CD4-positive, alpha-beta T cell treated with Interleukin-6 at 100 ng/mL for 8 hours (primary cell): ENCODE measurements around the gene SDHAF1.
A peak's percentile ranks its signal among the peaks of the same experiment; 100 is the strongest.
"Not testable (repeated sequence)": the region's sequence is repeated elsewhere in the genome, so short reads cannot be mapped to it uniquely, and the experiment has no call there.

Experiments used
- DNase-seq: peaks from one replicate; pipeline ENCODE4 v3.0.0-alpha.2; 2020; ENCODE audit warnings: mixed read lengths, low spot score

SDHAF1 gene

DNA sequence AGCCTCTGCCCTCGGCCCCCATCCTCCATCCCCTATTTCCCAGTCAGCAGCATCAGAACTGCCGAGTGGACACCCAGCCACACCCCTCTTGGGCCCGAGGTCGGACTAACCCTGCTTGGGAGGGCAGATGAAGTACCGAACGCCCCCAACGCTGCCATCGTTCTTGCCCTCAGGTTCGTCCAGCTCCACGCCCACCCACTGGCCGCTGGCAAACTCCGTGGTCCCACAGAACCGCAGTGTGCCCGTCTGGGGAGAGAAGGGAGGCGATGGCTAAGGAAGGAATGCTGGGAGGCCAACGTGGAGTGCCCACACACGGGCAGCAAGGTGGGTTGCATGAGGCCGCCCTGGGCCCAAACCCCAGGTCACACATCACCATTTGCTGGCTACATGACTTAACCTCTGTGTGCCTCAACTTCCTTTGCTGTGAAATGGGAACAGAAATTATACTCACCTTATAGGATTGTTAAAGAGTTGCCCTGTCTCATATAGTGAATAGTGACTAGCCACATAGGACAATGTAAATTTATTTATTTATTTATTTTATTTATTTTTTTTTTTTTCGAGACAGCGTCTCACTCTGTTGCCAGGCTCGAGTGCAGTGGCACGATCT is 24.2 kb downstream of the SDHAF1 start:
- no peak for DNase-seq

DNA sequence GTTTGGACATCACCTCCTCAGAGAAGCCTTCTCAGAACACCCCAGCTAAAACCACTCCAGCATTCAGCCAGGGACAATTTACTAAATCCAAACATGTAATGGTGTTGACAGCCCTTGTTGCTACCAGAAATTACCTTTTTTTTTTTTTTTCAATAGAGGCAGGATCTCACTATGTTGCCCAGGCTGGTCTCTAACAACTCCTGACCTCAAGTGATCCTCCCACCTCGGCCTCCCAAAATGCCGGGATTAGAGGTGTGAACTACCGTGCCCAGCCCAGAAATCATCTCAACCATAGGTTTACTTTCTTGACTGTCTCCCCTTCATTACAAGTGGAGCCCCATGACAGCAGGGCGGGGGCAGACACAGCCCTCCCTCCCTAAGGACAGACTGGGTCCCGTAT is 28.4 kb downstream of the SDHAF1 start:
- DNase-seq = no peak

GRCh38 chr19:36025541-36025940 is 30.6 kb downstream of the SDHAF1 start:
- DNase-seq = no peak

DNA sequence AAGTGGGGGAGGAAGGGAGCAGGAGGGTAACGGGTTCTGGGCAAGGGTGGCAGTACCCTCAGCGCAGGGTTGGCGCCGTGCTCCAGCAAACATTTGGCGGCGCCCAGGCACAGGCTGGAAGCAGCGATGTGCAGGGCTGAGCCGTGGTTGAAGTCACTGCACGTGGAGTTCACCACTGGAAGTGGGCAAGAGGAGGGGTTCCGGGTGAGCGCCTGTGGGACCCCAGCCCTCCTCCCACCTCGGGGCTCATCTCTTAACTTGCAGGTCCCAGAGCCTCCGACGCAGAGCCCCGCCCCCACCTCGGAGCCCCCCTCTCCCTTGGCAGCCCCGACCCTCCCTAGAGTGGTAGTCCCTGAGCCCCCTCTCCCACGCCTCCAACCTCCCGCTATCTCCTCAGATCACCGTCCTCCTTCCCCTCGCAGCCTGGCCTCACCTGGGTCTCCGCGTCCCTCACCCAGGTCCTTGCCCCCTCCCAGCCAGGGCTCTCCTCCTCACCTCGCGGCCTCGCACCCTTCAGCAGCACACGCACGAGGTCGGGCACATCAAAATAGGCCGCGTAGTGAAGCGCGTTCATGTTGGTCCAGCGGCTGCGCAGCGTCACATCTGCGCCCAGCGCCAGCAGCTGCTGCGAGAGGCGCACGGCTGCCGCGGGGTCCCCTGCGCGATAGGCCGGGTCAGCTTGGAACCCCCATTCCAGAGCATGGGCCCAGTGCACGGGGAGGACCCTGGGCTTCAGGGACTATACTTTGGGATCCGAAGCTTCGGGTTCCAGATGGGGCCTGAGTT is 31.3 kb downstream of the SDHAF1 start:
- DNase-seq = no peak

- DNase-seq = no peak
These were observed 32.7 kb downstream of the SDHAF1 start for GRCh38 chr19:36027696-36028095.

GRCh38 chr19:36028313-36029041 is 33.5 kb downstream of the SDHAF1 start:
- DNase-seq = no peak

GRCh38 chr19:36030264-36031148 is 35.5 kb downstream of the SDHAF1 start:
- DNase-seq = no peak

DNA sequence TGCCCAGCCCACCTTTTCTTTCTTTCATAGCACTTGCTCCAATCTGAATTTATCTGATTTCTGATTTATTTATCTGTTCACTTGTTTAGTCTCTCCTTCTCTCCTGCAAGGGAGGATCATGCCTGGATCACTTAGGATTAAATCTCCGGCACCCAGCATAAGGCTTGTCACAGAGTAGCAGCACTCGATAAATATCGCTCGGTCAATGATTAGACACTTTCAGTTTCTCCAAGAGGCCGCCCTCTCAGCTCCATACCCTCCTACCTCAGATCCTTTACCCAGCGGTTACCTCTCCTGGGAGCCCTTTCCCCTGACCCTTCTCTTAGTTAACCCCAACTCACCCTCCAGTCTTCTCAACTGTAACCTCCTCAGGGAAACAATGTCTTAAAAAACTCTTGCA is 36.3 kb downstream of the SDHAF1 start:
- no peak for DNase-seq

- DNase-seq = peak; percentile 18
These were observed 37.5 kb downstream of the SDHAF1 start, which contains the start of gene CLIP3 for GRCh38 chr19:36032251-36033104. TSS of gene CLIP3 (minus strand) at chr19:36032873. CDS start at chr19:36032357, 516 bp downstream.

- DNase-seq = no peak
These were observed 45.5 kb downstream of the SDHAF1 start for GRCh38 chr19:36040495-36040894.

DNA sequence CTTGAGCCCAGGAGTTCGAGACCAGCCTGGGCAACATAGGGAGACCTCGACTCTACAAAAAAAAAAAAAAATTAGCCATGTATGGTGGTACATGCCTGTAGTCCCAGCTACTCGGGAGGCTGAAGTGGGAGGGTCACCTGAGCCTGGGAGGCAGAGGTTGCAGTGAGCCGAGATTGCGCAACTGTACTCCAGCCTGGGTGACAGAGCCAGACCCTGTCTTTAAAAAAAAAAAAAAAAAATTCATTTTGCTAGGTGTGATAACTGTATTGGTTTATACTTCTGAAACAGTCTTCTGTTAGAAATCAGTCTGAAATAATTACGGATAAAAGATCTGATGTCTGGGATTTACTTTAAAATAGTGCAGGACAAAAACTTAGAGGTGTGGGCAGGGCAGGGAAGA is 46.1 kb downstream of the SDHAF1 start:
- not testable (repeated sequence) for DNase-seq

DNA sequence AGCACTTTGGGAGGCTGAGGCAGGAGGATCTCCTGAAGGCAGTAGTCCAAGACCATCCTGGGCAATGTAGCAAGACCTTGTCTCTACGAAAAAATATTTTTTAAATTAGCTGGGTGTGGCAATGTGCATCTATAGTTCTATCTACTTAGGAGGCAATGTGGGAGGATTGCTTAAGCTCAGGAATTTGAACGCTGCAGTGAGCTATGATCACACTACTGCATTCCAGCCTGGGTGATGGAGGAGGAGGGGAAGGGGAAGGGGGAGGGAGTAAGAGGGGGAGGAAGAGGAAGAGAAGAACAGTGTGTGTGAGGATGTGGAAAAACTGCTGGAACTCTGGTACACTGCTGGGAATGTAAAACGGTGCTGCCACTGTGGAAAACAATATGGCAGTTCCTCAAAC is 46.8 kb downstream of the SDHAF1 start:
- no peak for DNase-seq

GRCh38 chr19:36043952-36044351 is 49.0 kb downstream of the SDHAF1 start:
- no peak for DNase-seq
